ENCODE results near the gene CNPY4. TPM values are rescaled to one million over a fixed set of nuclear protein-coding genes. Genes with fewer than 3 reads are reported as not detected.

Gene CNPY4
- total and polyA plus RNA-seq, 10 of the 15 experiments (the other 5 are each of a cell fraction or from before 2014, with no cell fraction given): 2.5 to 9.2 (median 6.8) TPM

- ChIA-PET CTCF (interaction anchor here (0.6 to 2.2 kb wide), 10 partner anchors 9 to 54 kb away, joined by 3 to 9 read pairs (median 6); partner anchors contain the start of gene TRAPPC14), POLR2A (interaction anchor here (0.6 to 3.3 kb wide), 10 partner anchors 10 to 68 kb away, joined by 3 to 11 read pairs (median 3); partner anchors contain the start of genes GPC2, LAMTOR4 and STAG3), RAD21 (ENCODE audit: unreplicated experiment) (interaction anchor here (0.7 to 1.9 kb wide), 10 partner anchors 9 to 240 kb away, joined by 3 to 7 read pairs (median 4); partner anchors contain the start of genes GPC2, LAMTOR4, STAG3 and TRAPPC14), SMC1A (ENCODE audit: uncharacterized antibody, unreplicated experiment) (interaction anchor here (1.1 to 2.0 kb wide), 7 partner anchors 12 to 53 kb away, joined by 3 to 7 read pairs (median 4); partner anchors contain the start of gene LAMTOR4)
- FAIRE-seq: no peak
- 24% methylated on average over 11 of the region's 11 CpGs for WGBS (ENCODE audit: insufficient coverage, insufficient replicate concordance, low lambda C conversion rate, missing lambda C conversion rate)
- Histone ChIP-seq H3K9me3 (replicated peaks; ENCODE audit: control insufficient read depth, insufficient read depth, low read length) (no peaks in the 10 kb centered on the region), H3K9ac (ENCODE audit: control insufficient read depth, insufficient read depth, low read length) (peak overlapping the region; percentile 43), H3K4me1 (ENCODE audit: control insufficient read depth, insufficient read depth, low read length) (peaks cover 49% of the 10 kb centered on the region), H3K36me3 (ENCODE audit: control insufficient read depth in 2 of 2, insufficient read depth in 2 of 2, low read length in 1 of 2) (no peaks in the 10 kb centered on the region), H3K27ac (ENCODE audit: control insufficient read depth, insufficient read depth) (no peak overlapping the region), H3K4me3 (peak overlapping the region; percentile 60), H3K27me3 (replicated peaks in 1 of 2; ENCODE audit: control insufficient read depth in 2 of 2, insufficient read depth in 2 of 2, low read length in 1 of 2) (peaks cover 4 to 6% of the 10 kb centered on the region in 2 experiments; a peak in 3 of 4 replicates), H3K4me2 (ENCODE audit: control insufficient read depth, insufficient read depth) (peak overlapping the region; percentile 66), H2AFZ (ENCODE audit: control insufficient read depth, low read depth, low read length) (peak overlapping the region; percentile 35), H4K20me1 (ENCODE audit: control insufficient read depth, insufficient read depth) (no peaks in the 10 kb centered on the region), H3K79me2 (ENCODE audit: control insufficient read depth, insufficient read depth, low read length) (no peaks in the 10 kb centered on the region)
- ATAC-seq: peak; percentile 40
- TF ChIP-seq BRCA1 (IDR thresholded peaks at IDR 0.05; ENCODE audit: low read depth, low read length) (no peak), MLLT1 (IDR thresholded peaks at IDR 0.05) (no peak), NBN (IDR thresholded peaks at IDR 0.05) (peak; percentile 42; the same call in 1 of the 2 replicates), EZH2 (IDR thresholded peaks at IDR 0.05; ENCODE audit: borderline replicate concordance, control insufficient read depth, low read depth, low read length) (no peak), MEF2B (IDR thresholded peaks at IDR 0.05; ENCODE audit: partially characterized antibody, poor library complexity, severe bottlenecking) (no peak), SUPT20H (IDR thresholded peaks at IDR 0.05; ENCODE audit: borderline replicate concordance, control insufficient read depth, low read depth, low read length) (no peak), CHD1 (IDR thresholded peaks at IDR 0.05; ENCODE audit: low read depth, low read length) (no peak)
- no peak for DNase-seq (ENCODE audit: low read depth, low spot score)
- intact Hi-C loops (cut with micrococcal nuclease; ENCODE audit: unreplicated experiment) (no loop called here), in situ Hi-C loops (cut with MboI) (no loop called here)
- no TSS peak for BruUV-seq (replicated peaks)
Measured at GRCh38 chr7:100167912-100168323, 48.5 kb downstream of the CNPY4 start.

Measured in GM12878 (cell line).